Keratinocyte (primary cell): ENCODE measurements around the gene MRGPRD.

Source experiments
- EZH2 ChIP-seq: IDR thresholded peaks from one replicate; pipeline ENCODE4 v1.6.1; 2012; ENCODE audit warnings: inconsistent platforms, mild to moderate bottlenecking, low read length, moderate library complexity
- TF ChIP-seq, protein P1 (sequence below), 3 experiments: IDR thresholded peaks in 1 of 3; conservative IDR thresholded peaks in 1 of 3; optimal IDR thresholded peaks in 1 of 3; 2 replicates in 2 of 3; 3 replicates in 1 of 3; pipeline versions ENCODE3 to v1.5.1; 2011; ENCODE audit warnings: low read length in 3 of 3, mild to moderate bottlenecking in 3 of 3, moderate library complexity in 2 of 3, control low read depth in 1 of 3, inconsistent platforms in 1 of 3; ENCODE audit not compliant: insufficient read depth in 2 of 3; ENCODE audit errors: extremely low read depth in 1 of 3

DNA sequence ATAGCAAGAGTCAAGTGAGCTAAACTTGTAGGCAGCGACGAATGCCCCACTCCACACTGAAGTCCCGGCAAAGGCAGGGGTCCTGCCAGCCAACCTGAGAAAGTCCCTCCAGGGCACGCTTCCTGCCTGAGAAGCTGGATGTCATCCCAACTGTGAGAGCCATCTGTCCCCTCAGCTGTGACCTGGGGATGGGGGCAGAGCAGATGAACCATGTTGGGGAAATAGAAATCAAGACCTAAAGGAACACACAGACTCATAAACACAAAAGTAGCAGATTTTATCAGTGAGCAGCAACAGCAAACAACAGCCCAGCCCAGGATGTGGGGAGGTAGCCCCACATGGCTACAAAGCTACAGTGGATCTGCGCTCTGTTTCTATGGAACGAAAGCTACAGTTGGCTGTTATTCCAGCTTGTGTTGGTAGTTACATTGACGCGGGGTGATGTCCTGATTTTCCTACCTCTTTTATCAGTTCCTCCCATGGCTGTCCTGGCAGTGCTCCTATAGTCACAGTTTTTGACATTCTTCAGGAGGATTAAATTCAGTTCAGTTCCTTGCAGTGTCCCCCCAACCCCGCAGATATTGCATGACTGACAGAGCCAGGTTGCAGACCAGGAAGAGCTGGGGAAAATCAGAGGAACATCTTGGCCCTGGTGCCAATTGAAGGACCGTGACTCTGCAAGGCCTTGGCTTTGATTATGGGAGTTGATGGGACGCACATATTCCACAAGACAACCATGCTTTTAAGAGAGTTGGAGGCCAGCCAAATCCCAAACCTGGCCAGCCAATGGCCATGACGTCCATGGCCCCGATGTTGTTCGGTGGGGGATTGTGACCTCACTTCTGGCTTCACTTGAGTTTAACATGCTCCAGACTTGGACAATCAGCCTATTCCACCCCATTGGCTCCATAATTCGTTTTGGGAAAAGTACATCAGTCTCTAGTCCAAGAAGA, 14.6 kb downstream of the MRGPRD start:
- TF ChIP-seq, protein P1, sequence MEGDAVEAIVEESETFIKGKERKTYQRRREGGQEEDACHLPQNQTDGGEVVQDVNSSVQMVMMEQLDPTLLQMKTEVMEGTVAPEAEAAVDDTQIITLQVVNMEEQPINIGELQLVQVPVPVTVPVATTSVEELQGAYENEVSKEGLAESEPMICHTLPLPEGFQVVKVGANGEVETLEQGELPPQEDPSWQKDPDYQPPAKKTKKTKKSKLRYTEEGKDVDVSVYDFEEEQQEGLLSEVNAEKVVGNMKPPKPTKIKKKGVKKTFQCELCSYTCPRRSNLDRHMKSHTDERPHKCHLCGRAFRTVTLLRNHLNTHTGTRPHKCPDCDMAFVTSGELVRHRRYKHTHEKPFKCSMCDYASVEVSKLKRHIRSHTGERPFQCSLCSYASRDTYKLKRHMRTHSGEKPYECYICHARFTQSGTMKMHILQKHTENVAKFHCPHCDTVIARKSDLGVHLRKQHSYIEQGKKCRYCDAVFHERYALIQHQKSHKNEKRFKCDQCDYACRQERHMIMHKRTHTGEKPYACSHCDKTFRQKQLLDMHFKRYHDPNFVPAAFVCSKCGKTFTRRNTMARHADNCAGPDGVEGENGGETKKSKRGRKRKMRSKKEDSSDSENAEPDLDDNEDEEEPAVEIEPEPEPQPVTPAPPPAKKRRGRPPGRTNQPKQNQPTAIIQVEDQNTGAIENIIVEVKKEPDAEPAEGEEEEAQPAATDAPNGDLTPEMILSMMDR (optimal IDR thresholded peaks at IDR 0.05 in 1 of 3, IDR thresholded peaks at IDR 0.05 in 1 of 3, conservative IDR thresholded peaks at IDR 0.05 in 1 of 3; ENCODE audit: extremely low read depth in 1 of 3, insufficient read depth in 2 of 3, low read length in 3 of 3), result no peak
- no peak for TF ChIP-seq EZH2
